Measurements from ENCODE around the gene NCK2. TPM values are rescaled to one million over a fixed set of nuclear protein-coding genes. Genes with fewer than 3 reads are reported as not detected.

NCK2 gene
- total and polyA plus RNA-seq, 9 of the 15 experiments (the other 6 are each of a cell fraction or from before 2014, with no cell fraction given), result 0.90 to 27.9 (median 15.9) TPM

DNA sequence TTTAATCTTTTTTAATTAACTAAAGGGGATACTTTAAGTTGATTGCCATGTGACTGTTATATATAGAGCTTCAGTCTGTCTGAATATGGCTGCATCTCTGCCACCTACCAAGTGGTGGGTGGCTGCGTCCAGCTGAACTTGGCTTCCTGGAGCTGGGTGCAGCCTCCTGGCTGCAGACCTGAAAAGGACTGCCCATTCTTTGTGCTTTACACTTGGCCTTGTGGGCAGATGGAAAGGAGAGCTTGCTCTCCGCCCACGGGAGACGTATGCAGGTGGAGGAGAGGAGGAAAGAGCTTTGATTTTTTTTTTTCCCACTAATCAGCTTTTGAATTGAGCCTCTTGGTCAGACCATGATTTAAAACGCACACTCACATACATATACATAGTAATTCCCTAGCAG, 34.7 kb downstream of the NCK2 start (continued):
- TF ChIP-seq ZMIZ1 (IDR thresholded peaks at IDR 0.05; ENCODE audit: low read depth in 2 of 2, low read length in 2 of 2) (no peak), BRD4 (IDR thresholded peaks at IDR 0.05) (no peak), IRF1 (CRISPR knock-in tag; IDR thresholded peaks at IDR 0.05; ENCODE audit: borderline replicate concordance) (no peak), ETV1 (tag; conservative IDR thresholded peaks at IDR 0.05; ENCODE audit: low read depth) (no peak), TCF3 (CRISPR knock-in tag; IDR thresholded peaks at IDR 0.05) (no peak), ZNF324 (CRISPR knock-in tag; IDR thresholded peaks at IDR 0.05) (no peak)

- intact Hi-C loops (cut with micrococcal nuclease), result no loop called here
- DNase-seq (ENCODE audit: extremely low read depth in 1 of 4, low spot score in 3 of 4), result no peak
- peaks cover 0 to 3% of the 10 kb centered on the region in 2 experiments; a peak in 2 of 5 replicates for H3K4me1 ChIP-seq (replicated peaks in 1 of 2; ENCODE audit: control insufficient read depth in 2 of 2, insufficient read depth in 2 of 2, low read length in 2 of 2)
- no peaks in the 10 kb centered on the region for H3K36me3 ChIP-seq (ENCODE audit: control insufficient read depth, insufficient read depth, low read length)
- no peak overlapping the region for H3K9ac ChIP-seq (ENCODE audit: insufficient read depth in 1 of 2, low read depth in 2 of 2, low read length in 2 of 2)
- H2AFZ ChIP-seq (ENCODE audit: low read depth, low read length), result no peak overlapping the region
- ChIA-PET POLR2A (interaction anchor here (0.7 kb wide), 1 partner anchor 453 kb away, joined by 3 read pairs; no protein-coding TSS in a partner anchor), CTCF (ENCODE audit: low intra/inter-chr PET ratio) (no interaction called here)
- FAIRE-seq, result no peak
- H3K9me3 ChIP-seq (replicated peaks; ENCODE audit: control insufficient read depth, insufficient read depth, low read depth, low read length), result no peaks in the 10 kb centered on the region
- H3K9me1 ChIP-seq (ENCODE audit: control insufficient read depth, insufficient read depth, low read length), result no peaks in the 10 kb centered on the region
- H4K20me1 ChIP-seq (replicated peaks; ENCODE audit: control insufficient read depth, insufficient read depth, low read length), result peaks cover 7% of the 10 kb centered on the region
- ATAC-seq, result no peak
- H3K27me3 ChIP-seq (ENCODE audit: control insufficient read depth in 2 of 2, insufficient read depth in 2 of 2, low read length in 2 of 2), result no peaks in the 10 kb centered on the region
- H3K27ac ChIP-seq (ENCODE audit: extremely low read depth, low read depth, low read length), result no peak overlapping the region
- BruUV-seq (replicated peaks), result no TSS peak
- in situ Hi-C loops (cut with MboI), result loop anchor here (10.0 kb wide), 1 partner anchor 436 kb away; no protein-coding TSS in a partner anchor
- H3K79me2 ChIP-seq (ENCODE audit: control insufficient read depth, insufficient read depth, low read length), result no peaks in the 10 kb centered on the region
- no peak overlapping the region for H3K4me2 ChIP-seq (ENCODE audit: insufficient read depth, low read length)
- TF ChIP-seq PCBP1 (IDR thresholded peaks at IDR 0.05; ENCODE audit: low read depth, low read length, poor library complexity, severe bottlenecking), result no peak
- TF ChIP-seq ETS2 (tag; IDR thresholded peaks at IDR 0.05; ENCODE audit: borderline replicate concordance, poor library complexity, severe bottlenecking), result no peak
- no peak for TF ChIP-seq SREBF1 (IDR thresholded peaks at IDR 0.05; ENCODE audit: borderline replicate concordance, low read depth, low read length)
- no peak for TF ChIP-seq CREBBP (IDR thresholded peaks at IDR 0.05; ENCODE audit: low read depth, low read length)
- TF ChIP-seq E2F3 (CRISPR knock-in tag; IDR thresholded peaks at IDR 0.05), result no peak
- no peak for TF ChIP-seq MAFK (IDR thresholded peaks at IDR 0.05; ENCODE audit: low read length)
- TF ChIP-seq HDAC2 (IDR thresholded peaks at IDR 0.05), result no peak
- no peak for TF ChIP-seq SUPT5H (IDR thresholded peaks at IDR 0.05)
- no peak for TF ChIP-seq CXXC5 (CRISPR knock-in tag; IDR thresholded peaks at IDR 0.05)
- WGBS (ENCODE audit: insufficient coverage, low coverage, missing lambda C conversion rate), result 79% methylated on average over 5 of the region's 5 CpGs
- no peak overlapping the region for H3K4me3 ChIP-seq
Observed at GRCh38 chr2:105780606-105781005, 35.9 kb downstream of the NCK2 start.

Data from K562 (cell line).